Ishikawa (cell line): ENCODE data around the gene ABHD1.

Source experiments
- CEBPB ChIP-seq: IDR thresholded peaks from 2 replicates; pipeline ENCODE4 v1.6.1; 2012
- CREB1 ChIP-seq: IDR thresholded peaks from 2 replicates; pipeline ENCODE4 v1.6.1; 2012; ENCODE audit warnings: low read depth
- EGR1 ChIP-seq: IDR thresholded peaks from 2 replicates; pipeline ENCODE4 v1.6.1; 2012
- EP300 ChIP-seq: IDR thresholded peaks from 2 replicates; pipeline ENCODE4 v1.6.1; 2012; ENCODE audit warnings: borderline replicate concordance
- FOXM1 ChIP-seq: IDR thresholded peaks from 2 replicates; pipeline ENCODE4 v1.6.1; 2012; ENCODE audit warnings: low read depth, borderline replicate concordance
- MAX ChIP-seq: IDR thresholded peaks from 2 replicates; pipeline ENCODE4 v1.6.1; 2012
- NFIC ChIP-seq: IDR thresholded peaks from 2 replicates; pipeline ENCODE4 v1.6.1; 2012
- RAD21 ChIP-seq: IDR thresholded peaks from 2 replicates; pipeline ENCODE4 v1.6.1; 2012; ENCODE audit warnings: low read depth
- TAF1 ChIP-seq: IDR thresholded peaks from 2 replicates; pipeline ENCODE4 v1.6.1; 2012; ENCODE audit warnings: low read depth, mild to moderate bottlenecking
- TCF12 ChIP-seq: IDR thresholded peaks from 2 replicates; pipeline ENCODE4 v1.6.1; 2012; ENCODE audit warnings: low read depth
- USF1 ChIP-seq: IDR thresholded peaks from 2 replicates; pipeline ENCODE4 v1.6.1; 2012
- YY1 ChIP-seq: IDR thresholded peaks from 2 replicates; pipeline ENCODE4 v1.6.1; 2012; ENCODE audit warnings: low read depth
- ZBTB7A ChIP-seq: IDR thresholded peaks from 2 replicates; pipeline ENCODE4 v1.6.1; 2012; ENCODE audit warnings: low read depth
- TF ChIP-seq, protein P1 (sequence below): IDR thresholded peaks from 2 replicates; pipeline ENCODE4 v1.6.1; 2012; ENCODE audit warnings: low read depth, mild to moderate bottlenecking

DNA sequence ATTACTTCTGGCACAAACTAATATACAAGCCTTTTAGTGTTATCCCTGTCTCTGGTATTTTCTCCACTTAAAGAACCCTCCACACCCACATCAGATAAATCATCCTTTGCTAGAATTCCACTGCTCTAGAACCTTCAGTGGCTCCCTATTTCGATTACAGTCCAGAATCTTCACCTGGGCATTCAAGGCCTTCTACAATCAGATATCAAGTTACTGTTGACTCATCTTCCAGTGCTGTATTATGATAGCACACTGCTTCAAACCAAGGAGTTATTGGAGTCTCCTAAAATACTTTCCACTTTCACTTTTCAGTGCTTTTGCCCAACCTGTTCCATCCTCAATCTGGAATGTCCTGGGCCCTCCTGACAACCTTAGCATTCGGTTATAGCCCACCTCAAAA lies 8.1 kb upstream of the ABHD1 start:
- TF ChIP-seq, protein P1, sequence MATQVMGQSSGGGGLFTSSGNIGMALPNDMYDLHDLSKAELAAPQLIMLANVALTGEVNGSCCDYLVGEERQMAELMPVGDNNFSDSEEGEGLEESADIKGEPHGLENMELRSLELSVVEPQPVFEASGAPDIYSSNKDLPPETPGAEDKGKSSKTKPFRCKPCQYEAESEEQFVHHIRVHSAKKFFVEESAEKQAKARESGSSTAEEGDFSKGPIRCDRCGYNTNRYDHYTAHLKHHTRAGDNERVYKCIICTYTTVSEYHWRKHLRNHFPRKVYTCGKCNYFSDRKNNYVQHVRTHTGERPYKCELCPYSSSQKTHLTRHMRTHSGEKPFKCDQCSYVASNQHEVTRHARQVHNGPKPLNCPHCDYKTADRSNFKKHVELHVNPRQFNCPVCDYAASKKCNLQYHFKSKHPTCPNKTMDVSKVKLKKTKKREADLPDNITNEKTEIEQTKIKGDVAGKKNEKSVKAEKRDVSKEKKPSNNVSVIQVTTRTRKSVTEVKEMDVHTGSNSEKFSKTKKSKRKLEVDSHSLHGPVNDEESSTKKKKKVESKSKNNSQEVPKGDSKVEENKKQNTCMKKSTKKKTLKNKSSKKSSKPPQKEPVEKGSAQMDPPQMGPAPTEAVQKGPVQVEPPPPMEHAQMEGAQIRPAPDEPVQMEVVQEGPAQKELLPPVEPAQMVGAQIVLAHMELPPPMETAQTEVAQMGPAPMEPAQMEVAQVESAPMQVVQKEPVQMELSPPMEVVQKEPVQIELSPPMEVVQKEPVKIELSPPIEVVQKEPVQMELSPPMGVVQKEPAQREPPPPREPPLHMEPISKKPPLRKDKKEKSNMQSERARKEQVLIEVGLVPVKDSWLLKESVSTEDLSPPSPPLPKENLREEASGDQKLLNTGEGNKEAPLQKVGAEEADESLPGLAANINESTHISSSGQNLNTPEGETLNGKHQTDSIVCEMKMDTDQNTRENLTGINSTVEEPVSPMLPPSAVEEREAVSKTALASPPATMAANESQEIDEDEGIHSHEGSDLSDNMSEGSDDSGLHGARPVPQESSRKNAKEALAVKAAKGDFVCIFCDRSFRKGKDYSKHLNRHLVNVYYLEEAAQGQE: no peak
- TF ChIP-seq YY1 (no peak), RAD21 (no peak), EP300 (no peak), NFIC (no peak), TAF1 (no peak), TCF12 (no peak), MAX (no peak), FOXM1 (no peak), CREB1 (no peak), ZBTB7A (no peak), USF1 (no peak), CEBPB (no peak), EGR1 (no peak)
